Panc1 (cell line): ENCODE data around the gene ARF1. TPM values are rescaled to one million over a fixed set of nuclear protein-coding genes. Genes with fewer than 3 reads are reported as not detected.

ENCODE experiments used
- ATAC-seq: fragments of 200-7000 bp; cut with Tn5 transposase; 2 replicates; pipeline ENCODE4 v1.9.1; 2020; ENCODE audit warnings: mild to moderate bottlenecking, moderate library complexity
- BruUV-seq: library from RNA; stranded (reverse); fragments of 400-500 nt; replicated peaks from 2 replicates; lab custom pipeline; 2021; lab: Mats Ljungman, UMichigan
- CTCF ChIA-PET: fragments of 300-600 bp; sonication (Branson Sonifier 250); formaldehyde crosslinking; loops from one replicate; lab custom pipeline; 2022; ENCODE audit warnings: antibody characterized with exemption; lab: Charles Lee
- POLR2A ChIA-PET: fragments of 300-600 bp; sonication (Branson Sonifier 250); formaldehyde crosslinking; loops from one replicate; lab custom pipeline; 2022; ENCODE audit warnings: antibody characterized with exemption; lab: Charles Lee
- DNase-seq: peaks from one replicate; pipeline ENCODE4 v3.0.0-alpha.2; 2010; ENCODE audit warnings: low read depth, low spot score
- H3K27ac ChIP-seq: 2 replicates; pipeline ENCODE4 v1.5.1; 2011; ENCODE audit warnings: mild to moderate bottlenecking, low read length, inconsistent platforms
- H3K27me3 ChIP-seq: fragments of 200-500 bp; sonication (Bioruptor generic); 2 replicates; pipeline ENCODE4 v1.6.0; 2014; ENCODE audit warnings: low read length, inconsistent platforms; ENCODE audit not compliant: control insufficient read depth, insufficient read depth
- H3K36me3 ChIP-seq: fragments of 200-500 bp; sonication (Bioruptor generic); 2 replicates; pipeline ENCODE4 v1.5.1; 2014; ENCODE audit warnings: inconsistent platforms, mild to moderate bottlenecking, low read length, moderate library complexity; ENCODE audit not compliant: control insufficient read depth, insufficient read depth
- H3K4me1 ChIP-seq: 2 replicates; pipeline ENCODE4 v1.5.1; 2011; ENCODE audit warnings: inconsistent platforms, mild to moderate bottlenecking, low read length, moderate library complexity; ENCODE audit not compliant: control insufficient read depth, insufficient read depth
- H3K4me3 ChIP-seq, 2 experiments: 2 replicates each; pipeline ENCODE4 v1.5.1; 2011 to 2012; ENCODE audit warnings: low read depth in 2 of 2, low read length in 2 of 2, mild to moderate bottlenecking in 2 of 2, inconsistent platforms in 1 of 2, moderate library complexity in 1 of 2
- H3K9me3 ChIP-seq: fragments of 200-500 bp; sonication (Bioruptor generic); 2 replicates; pipeline ENCODE4 v1.5.1; 2014; ENCODE audit warnings: low read depth, mild to moderate bottlenecking, inconsistent platforms, low read length, moderate library complexity; ENCODE audit not compliant: control insufficient read depth, insufficient read depth
- POLR2AphosphoS5 ChIP-seq: IDR thresholded peaks from 2 replicates; pipeline ENCODE4 v1.6.1; 2012; ENCODE audit warnings: mild to moderate bottlenecking, low read depth, low read length, moderate library complexity
- SIN3A ChIP-seq: IDR thresholded peaks from 2 replicates; pipeline ENCODE4 v1.6.1; 2012; ENCODE audit warnings: low read depth, mild to moderate bottlenecking, low read length, moderate library complexity, borderline replicate concordance; ENCODE audit not compliant: insufficient read depth
- TCF7L2 ChIP-seq: IDR thresholded peaks from 2 replicates; pipeline ENCODE4 v1.6.1; 2011; ENCODE audit warnings: mild to moderate bottlenecking, low read depth, low read length, inconsistent platforms
- in situ Hi-C: cut with HindIII; loops from 2 replicates; pipeline ENCODE4 v1.10.0; 2016; ENCODE audit warnings: low sequenced_read_pairs, low pct_unique_long_range_greater_than_20kb
- intact Hi-C: fragments of 100-400 bp; cut with micrococcal nuclease; formaldehyde crosslinking; loops from one replicate; pipeline ENCODE4 v1.10.0; 2022; ENCODE audit not compliant: unreplicated experiment
- total RNA-seq: library from RNA; stranded (reverse); gene quantifications from one replicate; pipeline ENCODE4 v1.2.1, GENCODE V29; 2021; ENCODE audit not compliant: unreplicated experiment
- TF ChIP-seq, protein P1 (sequence below), 2 experiments: IDR thresholded peaks; 2 replicates each; pipeline ENCODE4 v1.6.1; 2011 to 2012; ENCODE audit warnings: low read depth in 2 of 2, control low read depth in 1 of 2, low read length in 1 of 2, mild to moderate bottlenecking in 1 of 2, moderate library complexity in 1 of 2; ENCODE audit not compliant: insufficient read depth in 1 of 2
- TF ChIP-seq, protein P2 (sequence below): fragments of 450-650 bp; IDR thresholded peaks from 2 replicates; pipeline ENCODE4 v1.5.1; 2017; ENCODE audit warnings: mild to moderate bottlenecking

ARF1 gene
- total RNA-seq, 1 experiment from 2014 or later: 321 TPM

DNA sequence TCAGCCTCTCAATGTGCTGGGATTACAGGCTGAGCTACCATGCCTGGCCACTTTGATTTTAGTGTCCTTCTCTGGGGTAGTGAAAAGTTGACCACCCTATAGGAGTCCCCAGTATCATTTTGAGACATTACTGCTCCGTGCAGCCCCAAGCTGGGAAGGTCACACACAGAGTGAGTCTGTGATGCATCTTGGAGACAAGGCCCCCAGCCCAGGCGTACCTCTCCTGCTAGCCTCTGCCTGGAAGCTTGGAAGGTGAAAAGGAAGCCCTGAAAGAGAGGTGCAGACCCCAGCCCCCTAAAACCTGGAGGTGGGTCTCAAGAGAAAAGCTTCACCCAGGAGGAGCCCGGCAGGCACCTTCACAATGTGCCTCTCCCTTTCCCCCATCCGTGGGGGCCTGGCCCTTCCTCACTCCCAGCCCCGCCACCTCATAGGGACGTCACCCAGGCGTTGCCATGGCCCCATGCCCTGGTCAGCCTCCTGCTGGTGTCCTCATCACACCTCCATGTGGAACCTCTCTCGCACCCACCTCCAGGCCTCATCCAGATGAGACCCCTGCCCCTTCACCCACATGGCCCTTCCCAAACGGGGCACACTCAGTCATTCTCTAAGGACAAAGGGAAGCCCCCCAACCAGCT is 5.6 kb upstream of the ARF1 start:
- no peaks in the 10 kb centered on the region; the same call in 1 of the 2 replicates for H3K36me3 ChIP-seq
- in situ Hi-C loops: no loop called here
- no peak for DNase-seq
- peaks cover 7% of the 10 kb centered on the region for H3K4me1 ChIP-seq
- H3K27ac ChIP-seq: no peak overlapping the region
- no peak for ATAC-seq
- no peak overlapping the region for H3K4me3 ChIP-seq
- POLR2A ChIA-PET: no interaction called here
- H3K27me3 ChIP-seq: no peaks in the 10 kb centered on the region
- CTCF ChIA-PET: interaction anchor here (0.6 to 1.0 kb wide), 2 partner anchors 72 to 78 kb away, joined by 3 to 7 read pairs; no protein-coding TSS in a partner anchor
- H3K9me3 ChIP-seq: no peaks in the 10 kb centered on the region
- intact Hi-C loops: no loop called here
- no TSS peak for BruUV-seq
- no peak for TF ChIP-seq TCF7L2
- no peak for TF ChIP-seq SIN3A
- TF ChIP-seq, protein P1, sequence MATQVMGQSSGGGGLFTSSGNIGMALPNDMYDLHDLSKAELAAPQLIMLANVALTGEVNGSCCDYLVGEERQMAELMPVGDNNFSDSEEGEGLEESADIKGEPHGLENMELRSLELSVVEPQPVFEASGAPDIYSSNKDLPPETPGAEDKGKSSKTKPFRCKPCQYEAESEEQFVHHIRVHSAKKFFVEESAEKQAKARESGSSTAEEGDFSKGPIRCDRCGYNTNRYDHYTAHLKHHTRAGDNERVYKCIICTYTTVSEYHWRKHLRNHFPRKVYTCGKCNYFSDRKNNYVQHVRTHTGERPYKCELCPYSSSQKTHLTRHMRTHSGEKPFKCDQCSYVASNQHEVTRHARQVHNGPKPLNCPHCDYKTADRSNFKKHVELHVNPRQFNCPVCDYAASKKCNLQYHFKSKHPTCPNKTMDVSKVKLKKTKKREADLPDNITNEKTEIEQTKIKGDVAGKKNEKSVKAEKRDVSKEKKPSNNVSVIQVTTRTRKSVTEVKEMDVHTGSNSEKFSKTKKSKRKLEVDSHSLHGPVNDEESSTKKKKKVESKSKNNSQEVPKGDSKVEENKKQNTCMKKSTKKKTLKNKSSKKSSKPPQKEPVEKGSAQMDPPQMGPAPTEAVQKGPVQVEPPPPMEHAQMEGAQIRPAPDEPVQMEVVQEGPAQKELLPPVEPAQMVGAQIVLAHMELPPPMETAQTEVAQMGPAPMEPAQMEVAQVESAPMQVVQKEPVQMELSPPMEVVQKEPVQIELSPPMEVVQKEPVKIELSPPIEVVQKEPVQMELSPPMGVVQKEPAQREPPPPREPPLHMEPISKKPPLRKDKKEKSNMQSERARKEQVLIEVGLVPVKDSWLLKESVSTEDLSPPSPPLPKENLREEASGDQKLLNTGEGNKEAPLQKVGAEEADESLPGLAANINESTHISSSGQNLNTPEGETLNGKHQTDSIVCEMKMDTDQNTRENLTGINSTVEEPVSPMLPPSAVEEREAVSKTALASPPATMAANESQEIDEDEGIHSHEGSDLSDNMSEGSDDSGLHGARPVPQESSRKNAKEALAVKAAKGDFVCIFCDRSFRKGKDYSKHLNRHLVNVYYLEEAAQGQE (IDR thresholded peaks at IDR 0.05; ENCODE audit: insufficient read depth in 1 of 2, low read depth in 2 of 2, low read length in 1 of 2): no peak
- no peak for TF ChIP-seq POLR2AphosphoS5
- TF ChIP-seq, protein P2, sequence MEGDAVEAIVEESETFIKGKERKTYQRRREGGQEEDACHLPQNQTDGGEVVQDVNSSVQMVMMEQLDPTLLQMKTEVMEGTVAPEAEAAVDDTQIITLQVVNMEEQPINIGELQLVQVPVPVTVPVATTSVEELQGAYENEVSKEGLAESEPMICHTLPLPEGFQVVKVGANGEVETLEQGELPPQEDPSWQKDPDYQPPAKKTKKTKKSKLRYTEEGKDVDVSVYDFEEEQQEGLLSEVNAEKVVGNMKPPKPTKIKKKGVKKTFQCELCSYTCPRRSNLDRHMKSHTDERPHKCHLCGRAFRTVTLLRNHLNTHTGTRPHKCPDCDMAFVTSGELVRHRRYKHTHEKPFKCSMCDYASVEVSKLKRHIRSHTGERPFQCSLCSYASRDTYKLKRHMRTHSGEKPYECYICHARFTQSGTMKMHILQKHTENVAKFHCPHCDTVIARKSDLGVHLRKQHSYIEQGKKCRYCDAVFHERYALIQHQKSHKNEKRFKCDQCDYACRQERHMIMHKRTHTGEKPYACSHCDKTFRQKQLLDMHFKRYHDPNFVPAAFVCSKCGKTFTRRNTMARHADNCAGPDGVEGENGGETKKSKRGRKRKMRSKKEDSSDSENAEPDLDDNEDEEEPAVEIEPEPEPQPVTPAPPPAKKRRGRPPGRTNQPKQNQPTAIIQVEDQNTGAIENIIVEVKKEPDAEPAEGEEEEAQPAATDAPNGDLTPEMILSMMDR: no peak

DNA sequence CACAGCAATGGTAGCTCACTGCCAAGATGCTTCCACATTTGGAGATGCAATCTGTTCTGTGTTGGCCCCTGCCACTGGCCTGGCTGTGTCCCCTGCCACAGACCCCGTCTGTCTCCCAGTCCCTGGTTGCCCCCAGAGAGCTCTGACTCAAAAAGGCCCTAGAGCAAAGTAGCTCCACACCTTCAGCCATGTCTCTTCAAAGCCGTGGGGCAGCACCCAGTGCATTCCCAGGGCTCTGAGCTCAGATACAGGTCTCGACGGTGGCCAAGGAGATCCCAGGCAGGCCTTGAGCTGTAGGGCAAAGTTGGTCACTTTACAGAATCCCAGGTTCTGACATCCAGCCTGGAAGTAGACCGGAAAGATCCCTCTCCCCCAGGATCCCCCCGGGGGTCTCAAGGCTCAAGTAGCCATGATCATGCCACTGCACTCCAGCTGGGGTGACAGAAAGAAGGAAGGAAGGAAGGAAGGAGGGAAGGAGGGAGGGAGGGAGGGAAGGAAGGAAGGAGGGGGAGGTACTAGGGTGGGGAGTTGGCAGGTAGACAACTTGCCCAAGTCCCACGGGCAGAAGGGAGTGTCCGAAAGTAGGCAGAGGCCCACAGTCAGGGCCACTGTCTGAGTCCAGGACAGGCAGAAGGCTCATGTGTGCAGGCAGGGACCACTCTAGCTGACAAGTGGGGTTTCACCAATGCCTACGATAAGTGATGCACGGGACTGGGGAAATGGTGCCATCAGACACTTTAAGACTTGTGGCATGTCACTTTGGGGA is 4.8 kb upstream of the ARF1 start:
- POLR2A ChIA-PET: no interaction called here
- no peaks in the 10 kb centered on the region for H3K27me3 ChIP-seq
- no peak for DNase-seq
- ATAC-seq: no peak
- CTCF ChIA-PET: interaction anchor here (1.0 kb wide), 1 partner anchor 78 kb away, joined by 3 read pairs; no protein-coding TSS in a partner anchor
- intact Hi-C loops (no loop called here), in situ Hi-C loops (no loop called here)
- no peak overlapping the region for H3K4me3 ChIP-seq
- TF ChIP-seq TCF7L2: no peak
- TF ChIP-seq POLR2AphosphoS5: no peak
- TF ChIP-seq, protein P2: no peak
- TF ChIP-seq, protein P1 (IDR thresholded peaks at IDR 0.05; ENCODE audit: insufficient read depth in 1 of 2, low read depth in 2 of 2, low read length in 1 of 2): no peak
- no peak for TF ChIP-seq SIN3A
- H3K36me3 ChIP-seq: no peaks in the 10 kb centered on the region; the same call in 1 of the 2 replicates
- BruUV-seq: no TSS peak
- H3K9me3 ChIP-seq: no peaks in the 10 kb centered on the region
- H3K4me1 ChIP-seq: peaks cover 7% of the 10 kb centered on the region
- no peak overlapping the region for H3K27ac ChIP-seq
